Measurements from ENCODE around the gene KCNQ1. TPM values are rescaled to one million over a fixed set of nuclear protein-coding genes. Genes with fewer than 3 reads are reported as not detected.

Gene KCNQ1
- total RNA-seq, 1 experiment from 2014 or later = 10.7 TPM

GRCh38 chr11:2770096-2770751 is 325.4 kb downstream of the KCNQ1 start:
- no peak overlapping the region for H2AFZ ChIP-seq (ENCODE audit: low read depth, low read length, poor library complexity, severe bottlenecking)
- no peaks in the 10 kb centered on the region for H4K20me1 ChIP-seq (ENCODE audit: insufficient read depth)
- no peak for TF ChIP-seq POLR2A (IDR thresholded peaks at IDR 0.05; ENCODE audit: borderline replicate concordance, extremely low read depth, insufficient read depth, insufficient read length)
- TF ChIP-seq, protein P1, sequence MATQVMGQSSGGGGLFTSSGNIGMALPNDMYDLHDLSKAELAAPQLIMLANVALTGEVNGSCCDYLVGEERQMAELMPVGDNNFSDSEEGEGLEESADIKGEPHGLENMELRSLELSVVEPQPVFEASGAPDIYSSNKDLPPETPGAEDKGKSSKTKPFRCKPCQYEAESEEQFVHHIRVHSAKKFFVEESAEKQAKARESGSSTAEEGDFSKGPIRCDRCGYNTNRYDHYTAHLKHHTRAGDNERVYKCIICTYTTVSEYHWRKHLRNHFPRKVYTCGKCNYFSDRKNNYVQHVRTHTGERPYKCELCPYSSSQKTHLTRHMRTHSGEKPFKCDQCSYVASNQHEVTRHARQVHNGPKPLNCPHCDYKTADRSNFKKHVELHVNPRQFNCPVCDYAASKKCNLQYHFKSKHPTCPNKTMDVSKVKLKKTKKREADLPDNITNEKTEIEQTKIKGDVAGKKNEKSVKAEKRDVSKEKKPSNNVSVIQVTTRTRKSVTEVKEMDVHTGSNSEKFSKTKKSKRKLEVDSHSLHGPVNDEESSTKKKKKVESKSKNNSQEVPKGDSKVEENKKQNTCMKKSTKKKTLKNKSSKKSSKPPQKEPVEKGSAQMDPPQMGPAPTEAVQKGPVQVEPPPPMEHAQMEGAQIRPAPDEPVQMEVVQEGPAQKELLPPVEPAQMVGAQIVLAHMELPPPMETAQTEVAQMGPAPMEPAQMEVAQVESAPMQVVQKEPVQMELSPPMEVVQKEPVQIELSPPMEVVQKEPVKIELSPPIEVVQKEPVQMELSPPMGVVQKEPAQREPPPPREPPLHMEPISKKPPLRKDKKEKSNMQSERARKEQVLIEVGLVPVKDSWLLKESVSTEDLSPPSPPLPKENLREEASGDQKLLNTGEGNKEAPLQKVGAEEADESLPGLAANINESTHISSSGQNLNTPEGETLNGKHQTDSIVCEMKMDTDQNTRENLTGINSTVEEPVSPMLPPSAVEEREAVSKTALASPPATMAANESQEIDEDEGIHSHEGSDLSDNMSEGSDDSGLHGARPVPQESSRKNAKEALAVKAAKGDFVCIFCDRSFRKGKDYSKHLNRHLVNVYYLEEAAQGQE (IDR thresholded peaks at IDR 0.05; ENCODE audit: low read depth) = no peak
- no peak for TF ChIP-seq CTCF (IDR thresholded peaks at IDR 0.05 in 2 of 3, conservative IDR thresholded peaks at IDR 0.05 in 1 of 3; ENCODE audit: borderline replicate concordance in 1 of 3, insufficient read depth in 1 of 3, low read depth in 2 of 3, low read length in 2 of 3)
- no peak for TF ChIP-seq SP1 (IDR thresholded peaks at IDR 0.05; ENCODE audit: low read depth)
- TF ChIP-seq SRF (IDR thresholded peaks at IDR 0.05; ENCODE audit: low read depth) = no peak
- no peak for TF ChIP-seq ATF3 (IDR thresholded peaks at IDR 0.05)
- intact Hi-C loops (cut with micrococcal nuclease) = no loop called here
- H3K4me2 ChIP-seq (ENCODE audit: low read length) = no peak overlapping the region
- BruUV-seq (replicated peaks) = no TSS peak
- no peaks in the 10 kb centered on the region for H3K79me2 ChIP-seq (ENCODE audit: insufficient read depth, low read length)
- ChIA-PET RAD21 (ENCODE audit: low non-redundant PET in 1 of 2, low total read pairs in 2 of 2, uncharacterized antibody in 2 of 2, unreplicated experiment in 2 of 2) (no interaction called here), POLR2A (no interaction called here), CTCF (no interaction called here)
- H3K9me2 ChIP-seq (ENCODE audit: insufficient read depth) = no peaks in the 10 kb centered on the region
- H3K9ac ChIP-seq (ENCODE audit: low read length) = no peak overlapping the region
- H3K27me3 ChIP-seq (ENCODE audit: insufficient read depth, low read length) = no peaks in the 10 kb centered on the region
- ATAC-seq = no peak
- H3K4me1 ChIP-seq (ENCODE audit: control insufficient read depth in 1 of 2, insufficient read depth in 2 of 2, low read length in 2 of 2) = peaks cover 7 to 28% of the 10 kb centered on the region in 2 experiments; a peak in 3 of 4 replicates
- no peaks in the 10 kb centered on the region for H3K36me3 ChIP-seq (ENCODE audit: control insufficient read depth in 1 of 2, insufficient read depth in 2 of 2, low read length in 2 of 2)
- no peak overlapping the region for H3K4me3 ChIP-seq (replicated peaks in 1 of 2; ENCODE audit: low read depth in 1 of 2, low read length in 2 of 2)
- no peak overlapping the region for H3K27ac ChIP-seq (ENCODE audit: low read depth, low read length)
- DNase-seq (ENCODE audit: low read depth, low spot score) = no peak
- H3K9me3 ChIP-seq (ENCODE audit: control insufficient read depth in 1 of 2, insufficient read depth in 1 of 2, low read depth in 1 of 2, low read length in 2 of 2) = no peaks in the 10 kb centered on the region
